ENCODE results near the gene ARMC7. TPM values are rescaled to one million over a fixed set of nuclear protein-coding genes. Genes with fewer than 3 reads are reported as not detected.

Gene ARMC7
- total and polyA plus RNA-seq, 10 of the 15 experiments (the other 5 are each of a cell fraction or from before 2014, with no cell fraction given): 1.5 to 19.8 (median 6.3) TPM

GRCh38 chr17:75168998-75169397, 59.2 kb downstream of the ARMC7 start:
- no TSS peak for BruUV-seq (replicated peaks)
- POLR2A ChIA-PET: interaction anchor here (1.0 kb wide), 1 partner anchor 27 kb away, joined by 3 read pairs; no protein-coding TSS in a partner anchor
- 89% methylated on average over 4 of the region's 4 CpGs for WGBS (ENCODE audit: insufficient coverage, insufficient replicate concordance, low lambda C conversion rate, missing lambda C conversion rate)
- H4K20me1 ChIP-seq (ENCODE audit: control insufficient read depth, insufficient read depth): no peaks in the 10 kb centered on the region
- in situ Hi-C loops (cut with MboI) (no loop called here), intact Hi-C loops (cut with micrococcal nuclease; ENCODE audit: unreplicated experiment) (no loop called here)
- peaks cover 7% of the 10 kb centered on the region for H3K79me2 ChIP-seq (ENCODE audit: control insufficient read depth, insufficient read depth, low read length)
- no peak for TF ChIP-seq SP1 (IDR thresholded peaks at IDR 0.05; ENCODE audit: low read depth, low read length)
- TF ChIP-seq MXI1 (IDR thresholded peaks at IDR 0.05; ENCODE audit: low read depth, low read length): no peak
- TF ChIP-seq SMAD5 (IDR thresholded peaks at IDR 0.05; ENCODE audit: low read depth): no peak
- TF ChIP-seq FOXM1 (IDR thresholded peaks at IDR 0.05; ENCODE audit: low read depth, low read length): no peak
- no peak for TF ChIP-seq NFYA (IDR thresholded peaks at IDR 0.05; ENCODE audit: borderline replicate concordance, low read depth, low read length)
- TF ChIP-seq TCF7 (IDR thresholded peaks at IDR 0.05; ENCODE audit: borderline replicate concordance): no peak
- no peak for TF ChIP-seq ZBED1 (IDR thresholded peaks at IDR 0.05; ENCODE audit: borderline replicate concordance)
- TF ChIP-seq ZNF622 (IDR thresholded peaks at IDR 0.05): no peak
- no peak; the same call in 1 of the 2 replicates for TF ChIP-seq POLR2AphosphoS5 (IDR thresholded peaks at IDR 0.05; ENCODE audit: low read length)
- no peak for TF ChIP-seq IKZF2 (IDR thresholded peaks at IDR 0.05)
- no peak for TF ChIP-seq SIX5 (IDR thresholded peaks at IDR 0.05; ENCODE audit: low read depth, low read length, severe bottlenecking)
- TF ChIP-seq USF1 (IDR thresholded peaks at IDR 0.05; ENCODE audit: borderline replicate concordance, extremely low read length, insufficient read depth, low read depth, low read length): no peak
- TF ChIP-seq, protein P1, sequence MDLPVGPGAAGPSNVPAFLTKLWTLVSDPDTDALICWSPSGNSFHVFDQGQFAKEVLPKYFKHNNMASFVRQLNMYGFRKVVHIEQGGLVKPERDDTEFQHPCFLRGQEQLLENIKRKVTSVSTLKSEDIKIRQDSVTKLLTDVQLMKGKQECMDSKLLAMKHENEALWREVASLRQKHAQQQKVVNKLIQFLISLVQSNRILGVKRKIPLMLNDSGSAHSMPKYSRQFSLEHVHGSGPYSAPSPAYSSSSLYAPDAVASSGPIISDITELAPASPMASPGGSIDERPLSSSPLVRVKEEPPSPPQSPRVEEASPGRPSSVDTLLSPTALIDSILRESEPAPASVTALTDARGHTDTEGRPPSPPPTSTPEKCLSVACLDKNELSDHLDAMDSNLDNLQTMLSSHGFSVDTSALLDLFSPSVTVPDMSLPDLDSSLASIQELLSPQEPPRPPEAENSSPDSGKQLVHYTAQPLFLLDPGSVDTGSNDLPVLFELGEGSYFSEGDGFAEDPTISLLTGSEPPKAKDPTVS (IDR thresholded peaks at IDR 0.05; ENCODE audit: low read depth, low read length): no peak
- no peak for TF ChIP-seq SRF (IDR thresholded peaks at IDR 0.05; ENCODE audit: low read depth in 2 of 2, low read length in 2 of 2)
- no peak for TF ChIP-seq HCFC1 (IDR thresholded peaks at IDR 0.05; ENCODE audit: low read length)
- TF ChIP-seq YY1 (IDR thresholded peaks at IDR 0.05; ENCODE audit: low read depth, low read length): no peak
- no peak for TF ChIP-seq CBFB (IDR thresholded peaks at IDR 0.05; ENCODE audit: low read depth)
- CTCF ChIA-PET: interaction anchor here (0.5 to 10.6 kb wide), 5 partner anchors 32 to 213 kb away, joined by 3 to 199 read pairs (median 4); no protein-coding TSS in a partner anchor
- H3K9ac ChIP-seq (ENCODE audit: control insufficient read depth, insufficient read depth, low read length): no peak overlapping the region
- H3K4me1 ChIP-seq (ENCODE audit: control insufficient read depth, insufficient read depth, low read length): no peaks in the 10 kb centered on the region
- H3K4me3 ChIP-seq: no peak overlapping the region
- FAIRE-seq (no peak), ATAC-seq (no peak), DNase-seq (ENCODE audit: low read depth, low spot score) (no peak)
- no peak overlapping the region for H3K4me2 ChIP-seq (ENCODE audit: control insufficient read depth, insufficient read depth)
- no peak overlapping the region for H3K27ac ChIP-seq (ENCODE audit: control insufficient read depth, insufficient read depth)
- no peak overlapping the region for H2AFZ ChIP-seq (ENCODE audit: control insufficient read depth, low read depth, low read length)
- no peaks in the 10 kb centered on the region for H3K27me3 ChIP-seq (replicated peaks in 1 of 2; ENCODE audit: control insufficient read depth in 2 of 2, insufficient read depth in 2 of 2, low read length in 1 of 2)
- H3K36me3 ChIP-seq (ENCODE audit: control insufficient read depth in 2 of 2, insufficient read depth in 2 of 2, low read length in 1 of 2): peaks cover 8 to 23% of the 10 kb centered on the region in 2 experiments; a peak in 3 of 4 replicates
- no peaks in the 10 kb centered on the region for H3K9me3 ChIP-seq (replicated peaks; ENCODE audit: control insufficient read depth, insufficient read depth, low read length)
- SMC1A ChIA-PET (ENCODE audit: uncharacterized antibody, unreplicated experiment): interaction anchor here (0.7 to 2.0 kb wide), 6 partner anchors 10 to 865 kb away, joined by 3 to 11 read pairs (median 4); partner anchors contain the start of gene NUP85
- RAD21 ChIA-PET (ENCODE audit: unreplicated experiment): interaction anchor here (2.3 to 5.3 kb wide), 3 partner anchors 55 to 208 kb away, joined by 14 to 71 read pairs (median 36); no protein-coding TSS in a partner anchor

Measured in GM12878 (cell line).